HG02870 (cell line): ENCODE data around the gene TMEM14A.
A peak's percentile ranks its signal among the peaks of the same experiment; 100 is the strongest.

Experiments
- ATAC-seq: cut with Tn5 transposase; IDR thresholded peaks from one replicate; pipeline ENCODE4 v1.9.1; 2021; ENCODE audit warnings: mild to moderate bottlenecking, moderate library complexity; ENCODE audit not compliant: unreplicated experiment

Gene TMEM14A, protein sequence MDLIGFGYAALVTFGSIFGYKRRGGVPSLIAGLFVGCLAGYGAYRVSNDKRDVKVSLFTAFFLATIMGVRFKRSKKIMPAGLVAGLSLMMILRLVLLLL

GRCh38 chr6:52670502-52671409, at the start of gene TMEM14A:
Gene TMEM14A (plus strand): TSS chr6:52671113. CDS start chr6:52677103, 5,990 bp downstream.
- peak; percentile 93 for ATAC-seq

GRCh38 chr6:52621631-52622030, 49.3 kb upstream of the TMEM14A start:
- ATAC-seq, result no peak

- no peak for ATAC-seq
Measured at GRCh38 chr6:52622810-52623209, 48.1 kb upstream of the TMEM14A start.

GRCh38 chr6:52632011-52632410, 38.9 kb upstream of the TMEM14A start:
- ATAC-seq, result no peak

GRCh38 chr6:52634211-52634610, 36.7 kb upstream of the TMEM14A start:
- ATAC-seq, result no peak

- no peak for ATAC-seq
Measured at GRCh38 chr6:52635049-52635577, 35.8 kb upstream of the TMEM14A start.

DNA sequence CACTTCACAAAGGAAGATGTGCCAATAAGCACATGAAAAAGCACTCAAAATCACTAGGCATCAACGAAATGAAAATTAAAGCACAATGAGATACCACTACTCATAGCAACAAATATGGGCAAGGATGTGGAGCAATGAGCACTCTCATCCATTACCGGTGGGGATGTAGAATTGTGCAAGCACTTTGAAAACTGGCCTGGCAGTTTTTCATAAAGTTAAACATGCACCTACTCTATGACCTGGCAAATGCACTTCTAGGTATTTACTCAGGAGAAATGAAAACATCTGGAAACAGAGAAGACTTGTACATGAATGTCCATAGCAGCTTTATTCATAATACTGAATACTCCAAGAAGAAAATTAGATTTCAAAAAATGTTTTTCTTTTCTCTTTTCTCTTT, 34.1 kb upstream of the TMEM14A start:
- ATAC-seq, result no peak

- no peak for ATAC-seq
Measured at GRCh38 chr6:52639493-52639892, 31.4 kb upstream of the TMEM14A start.

GRCh38 chr6:52640170-52640569, 30.7 kb upstream of the TMEM14A start:
- no peak for ATAC-seq

DNA sequence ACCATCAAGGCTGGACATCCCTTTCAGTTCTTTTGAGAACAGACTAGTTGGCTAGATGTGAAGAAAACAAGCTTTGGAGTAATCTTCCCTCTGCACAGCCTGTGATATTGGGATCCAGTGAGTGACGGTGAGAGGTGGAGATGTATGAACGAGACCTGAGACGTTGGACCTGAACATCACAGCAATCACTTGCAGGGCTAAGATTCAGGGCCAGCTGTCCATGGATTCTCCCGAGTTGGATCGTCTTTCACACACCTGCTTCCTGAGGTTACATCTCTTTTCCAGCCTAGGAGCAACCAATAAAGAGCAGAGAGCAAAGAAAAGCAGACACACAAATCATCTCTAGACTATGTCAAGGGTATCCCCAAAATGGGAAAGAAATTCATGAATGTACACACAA, 30.0 kb upstream of the TMEM14A start:
- no peak for ATAC-seq

DNA sequence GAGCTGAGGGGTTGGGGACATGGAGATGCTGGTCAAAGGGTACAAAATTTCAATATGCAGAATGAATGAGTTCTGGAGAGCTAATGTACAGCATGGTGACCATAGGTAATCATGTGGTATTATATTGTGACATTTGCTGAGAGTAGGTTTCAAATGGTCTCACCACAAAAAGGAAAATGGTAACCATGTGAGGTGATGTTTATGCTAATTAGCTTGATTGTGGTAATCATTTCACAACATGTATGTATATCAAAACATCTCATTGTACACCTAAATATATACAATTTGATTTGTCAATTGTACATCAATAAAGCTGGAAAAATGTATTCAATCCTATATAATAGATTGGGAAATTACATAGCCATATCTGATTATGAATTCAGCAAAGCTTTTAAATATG, 29.5 kb upstream of the TMEM14A start:
- no peak for ATAC-seq

GRCh38 chr6:52641826-52642225, 29.1 kb upstream of the TMEM14A start:
- ATAC-seq, result no peak

DNA sequence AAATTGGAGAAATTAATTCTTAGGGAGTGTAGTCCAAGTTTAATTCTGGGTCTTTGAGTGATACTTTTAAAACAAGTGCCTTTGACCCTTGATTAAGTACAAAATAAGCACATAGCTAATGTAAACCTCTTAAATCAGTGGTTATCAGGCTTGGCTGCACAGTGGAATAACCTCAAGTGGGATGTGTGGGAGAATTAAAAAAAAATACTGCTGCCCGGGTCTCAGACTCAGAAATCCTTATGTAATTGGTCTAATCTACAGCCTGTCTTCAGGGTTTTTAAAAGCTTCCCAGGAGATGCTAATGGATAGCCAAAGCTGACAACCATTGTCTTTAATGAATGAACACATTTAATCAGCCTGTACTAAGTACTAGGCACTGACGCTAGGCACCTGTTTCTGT, 28.5 kb upstream of the TMEM14A start:
- no peak for ATAC-seq

- ATAC-seq, result no peak
Measured at GRCh38 chr6:52643158-52643557, 27.8 kb upstream of the TMEM14A start.

DNA sequence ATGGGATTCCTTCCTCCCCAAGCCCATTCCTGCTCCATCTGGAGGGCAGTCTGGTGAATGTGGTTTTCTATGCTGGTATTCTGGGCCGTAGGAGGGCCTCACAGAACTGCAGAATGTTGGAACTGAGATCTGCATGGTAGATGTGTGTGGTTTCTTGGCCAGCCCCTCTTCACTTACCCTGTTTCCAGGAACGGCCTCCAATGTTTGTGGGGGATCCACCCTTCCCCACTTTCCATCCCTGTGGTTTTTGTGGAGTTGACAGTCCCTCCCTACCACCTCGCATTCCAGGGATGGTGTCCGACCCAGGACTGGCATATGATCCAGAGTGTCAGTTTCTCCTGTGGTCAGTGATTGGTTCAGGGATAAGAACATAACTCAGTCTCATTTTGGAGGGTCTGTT, 26.7 kb upstream of the TMEM14A start:
- no peak for ATAC-seq

DNA sequence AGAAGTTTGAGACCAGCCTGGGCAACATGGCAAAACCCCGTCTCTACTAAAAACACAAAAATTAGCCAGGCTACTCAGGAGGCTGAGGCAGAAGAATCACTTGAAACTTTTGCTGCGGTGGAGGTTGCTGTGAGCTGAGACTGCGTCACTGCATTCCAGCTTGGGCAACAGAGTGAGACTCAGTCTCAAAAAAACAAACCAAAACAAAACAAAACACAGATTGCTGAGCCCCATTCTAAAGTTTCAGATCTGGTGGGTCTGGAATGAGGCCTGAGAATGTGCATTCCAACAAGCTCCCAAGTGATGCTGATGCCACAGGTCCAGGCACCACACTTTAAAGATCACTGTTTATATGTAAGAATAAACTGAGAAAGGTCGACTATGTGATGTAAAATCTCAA, 24.9 kb upstream of the TMEM14A start:
- ATAC-seq, result no peak

- no peak for ATAC-seq
Measured at GRCh38 chr6:52647199-52647598, 23.7 kb upstream of the TMEM14A start.

DNA sequence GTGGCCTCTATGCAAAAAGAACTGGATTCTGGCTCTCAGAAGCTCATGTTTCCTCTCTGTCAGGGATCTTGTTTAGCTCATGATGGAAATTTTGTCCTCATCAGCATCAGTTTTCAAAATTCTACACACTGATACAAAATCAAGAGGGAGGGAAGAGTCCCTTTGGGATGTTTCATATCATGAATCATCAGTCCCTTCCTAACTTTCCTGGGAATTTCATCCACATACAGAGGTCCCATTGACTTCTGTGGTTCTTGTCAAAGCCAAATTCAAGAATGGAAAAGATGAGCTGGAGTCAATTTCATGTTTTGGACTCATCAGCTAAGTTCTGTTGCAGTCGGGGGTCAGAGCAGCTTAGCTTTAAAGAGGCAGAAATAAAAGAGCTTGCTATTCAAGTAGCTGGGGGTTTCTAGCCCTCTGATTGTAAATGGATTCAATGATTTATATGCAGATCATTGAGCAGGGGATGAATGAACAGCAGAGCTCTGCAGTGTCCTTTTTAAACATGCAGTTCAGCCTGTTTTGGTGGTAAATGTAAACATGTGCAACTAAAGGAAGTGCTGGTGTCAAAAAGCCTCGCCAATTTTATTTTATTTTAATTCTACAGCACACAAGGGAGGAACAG, 21.3 kb upstream of the TMEM14A start:
- no peak for ATAC-seq

DNA sequence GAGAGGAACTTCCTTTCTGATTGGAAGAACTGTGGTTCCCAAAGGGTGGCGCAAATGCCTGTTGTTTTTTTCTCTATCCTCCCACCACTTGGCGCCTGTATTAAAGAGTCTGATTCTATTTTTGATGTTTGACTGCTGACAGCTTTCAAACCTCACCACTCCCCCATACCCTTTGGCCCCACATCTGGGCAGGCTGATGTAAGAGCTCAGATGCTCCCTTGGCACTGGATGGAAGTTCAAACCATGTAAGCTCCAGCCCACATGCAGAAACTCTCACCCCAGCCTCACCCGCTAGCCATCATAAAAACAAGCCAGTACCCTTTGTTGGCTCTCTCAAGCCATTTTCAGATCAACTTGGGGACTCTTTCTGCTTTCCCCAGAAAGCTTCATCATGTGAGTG, 20.0 kb upstream of the TMEM14A start:
- ATAC-seq, result no peak

DNA sequence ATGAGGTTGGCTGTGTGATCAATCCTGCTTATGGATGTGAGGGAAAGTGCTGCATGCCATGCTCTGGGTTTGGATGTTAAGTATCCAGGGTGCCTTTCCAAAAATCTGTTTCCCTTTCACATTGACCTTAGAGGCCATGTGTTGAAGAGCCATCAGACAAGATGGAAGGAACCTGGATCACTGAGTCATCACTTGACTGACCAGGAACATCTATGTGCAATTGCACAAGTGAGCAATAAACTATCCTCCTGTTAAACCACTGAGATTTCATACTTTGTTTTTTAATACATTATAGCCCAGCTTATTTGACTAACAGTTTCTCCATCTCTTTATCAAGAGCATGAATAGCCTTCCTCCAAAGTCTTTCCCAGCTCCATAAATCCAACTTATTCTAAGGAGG, 17.8 kb upstream of the TMEM14A start:
- no peak for ATAC-seq

DNA sequence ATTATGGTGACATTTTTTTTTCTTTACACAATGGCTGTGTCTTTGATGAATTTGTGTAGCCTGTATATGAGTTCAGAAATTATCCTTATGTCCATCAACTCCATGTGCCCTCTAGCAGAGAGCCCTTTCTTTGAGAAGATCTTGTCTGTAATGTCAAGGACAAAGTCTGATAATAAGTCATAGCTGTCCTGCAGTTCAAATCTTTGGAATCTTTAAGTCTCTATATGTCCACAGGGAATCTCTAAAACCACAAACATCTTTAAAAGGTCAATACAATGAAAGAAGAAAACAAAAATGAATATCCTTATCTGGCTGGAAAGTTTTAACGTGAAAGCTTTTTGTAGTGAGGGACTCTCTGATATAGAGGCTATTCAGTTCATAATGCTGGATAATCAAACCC, 16.9 kb upstream of the TMEM14A start:
- ATAC-seq, result no peak

- no peak for ATAC-seq
Measured at GRCh38 chr6:52654592-52654991, 16.3 kb upstream of the TMEM14A start.
